WTC11 (cell line): ENCODE results near the gene ATP13A4. TPM values are rescaled to one million over a fixed set of nuclear protein-coding genes. Genes with fewer than 3 reads are reported as not detected.

Source experiments
- ATAC-seq: fragments of 200-7000 bp; cut with Tn5 transposase; 2 replicates; pipeline ENCODE4 v1.10.0; 2021; ENCODE audit warnings: mild to moderate bottlenecking, moderate library complexity
- CTCF ChIA-PET: fragments of 300-600 bp; sonication (Branson Sonifier 250); formaldehyde crosslinking; loops from one replicate; lab custom pipeline; 2021; ENCODE audit warnings: antibody characterized with exemption; lab: Charles Lee
- POLR2A ChIA-PET: fragments of 350-600 bp; sonication (Branson Sonifier 250); formaldehyde crosslinking; loops from one replicate; lab custom pipeline; 2021; ENCODE audit warnings: antibody characterized with exemption; lab: Charles Lee
- DNase-seq: peaks from one replicate; pipeline ENCODE4 v3.0.0; 2021; ENCODE audit warnings: low spot score
- H3K27ac Mint-ChIP-seq: 2 replicates; pipeline ENCODE4 v1.8.0; 2021; ENCODE audit warnings: mixed read lengths
- H3K27me3 Mint-ChIP-seq: 2 replicates; pipeline ENCODE4 v1.8.0; 2021; ENCODE audit warnings: low read depth, mild to moderate bottlenecking, moderate library complexity, mixed read lengths
- H3K36me3 Mint-ChIP-seq: 2 replicates; pipeline ENCODE4 v1.8.0; 2021; ENCODE audit warnings: mixed read lengths
- H3K4me1 Mint-ChIP-seq: 2 replicates; pipeline ENCODE4 v1.8.0; 2022; ENCODE audit warnings: mixed read lengths
- H3K4me3 Mint-ChIP-seq: 2 replicates; pipeline ENCODE4 v1.8.0; 2021; ENCODE audit warnings: mild to moderate bottlenecking, moderate library complexity, mixed read lengths
- H3K9me3 Mint-ChIP-seq: 2 replicates; pipeline ENCODE4 v1.8.0; 2021; ENCODE audit warnings: mixed read lengths
- ATF3 ChIP-seq: sonication (generic); formaldehyde crosslinking; conservative IDR thresholded peaks from 2 replicates; pipeline ENCODE4 v1.8.1; 2022; ENCODE audit warnings: mild to moderate bottlenecking, missing genetic modification reagents
- CDX4 ChIP-seq: fragments of 250-450 bp; sonication (Bioruptor Pico); IDR thresholded peaks from 2 replicates; pipeline ENCODE4 v1.9.0; 2021; ENCODE audit warnings: moderate library complexity, mild to moderate bottlenecking, inconsistent platforms, borderline replicate concordance
- CTCF ChIP-seq: fragments of 200-600 bp; IDR thresholded peaks from 2 replicates; pipeline ENCODE4 v1.8.0; 2022; ENCODE audit warnings: antibody characterized with exemption
- E2F1 ChIP-seq: sonication (generic); formaldehyde crosslinking; IDR thresholded peaks from 2 replicates; pipeline ENCODE4 v1.8.0; 2022; ENCODE audit warnings: mild to moderate bottlenecking, missing genetic modification reagents
- ELF4 ChIP-seq: sonication (generic); formaldehyde crosslinking; IDR thresholded peaks from 2 replicates; pipeline ENCODE4 v1.8.1; 2022; ENCODE audit warnings: low read depth, mild to moderate bottlenecking, moderate library complexity, missing genetic modification reagents
- FOXP1 ChIP-seq: sonication (generic); formaldehyde crosslinking; IDR thresholded peaks from 2 replicates; pipeline ENCODE4 v1.8.0; 2022; ENCODE audit warnings: missing genetic modification reagents, mild to moderate bottlenecking, moderate library complexity, borderline replicate concordance
- FOXP4 ChIP-seq: sonication (generic); formaldehyde crosslinking; IDR thresholded peaks from 2 replicates; pipeline ENCODE4 v1.8.0; 2022; ENCODE audit warnings: mild to moderate bottlenecking, missing genetic modification reagents
- GRHL2 ChIP-seq: fragments of 250-450 bp; sonication (Bioruptor Pico); IDR thresholded peaks from 2 replicates; pipeline ENCODE4 v1.8.0; 2022; ENCODE audit warnings: mild to moderate bottlenecking, moderate library complexity; ENCODE audit not compliant: insufficient replicate concordance, severe bottlenecking
- JUN ChIP-seq: sonication (generic); formaldehyde crosslinking; IDR thresholded peaks from 2 replicates; pipeline ENCODE4 v1.8.0; 2023; ENCODE audit warnings: mild to moderate bottlenecking, missing genetic modification reagents
- MAX ChIP-seq: sonication (generic); formaldehyde crosslinking; IDR thresholded peaks from 2 replicates; pipeline ENCODE4 v1.8.0; 2022; ENCODE audit warnings: mild to moderate bottlenecking, missing genetic modification reagents
- MXD4 ChIP-seq: fragments of 250-450 bp; sonication (Bioruptor Pico); IDR thresholded peaks from 2 replicates; pipeline ENCODE4 v1.8.0; 2021; ENCODE audit warnings: mild to moderate bottlenecking, moderate library complexity, borderline replicate concordance
- OVOL2 ChIP-seq: fragments of 250-450 bp; sonication (Bioruptor Pico); IDR thresholded peaks from 2 replicates; pipeline ENCODE4 v1.9.0; 2021; ENCODE audit warnings: mild to moderate bottlenecking, borderline replicate concordance
- RELA ChIP-seq: sonication (generic); formaldehyde crosslinking; IDR thresholded peaks from 2 replicates; pipeline ENCODE4 v1.8.1; 2022; ENCODE audit warnings: missing genetic modification reagents, mild to moderate bottlenecking, borderline replicate concordance
- RORB ChIP-seq: fragments of 250-450 bp; sonication (Bioruptor Pico); IDR thresholded peaks from 2 replicates; pipeline ENCODE4 v1.9.0; 2021; ENCODE audit warnings: mild to moderate bottlenecking
- ZBTB21 ChIP-seq: sonication (generic); formaldehyde crosslinking; IDR thresholded peaks from 2 replicates; pipeline ENCODE4 v1.8.1; 2023; ENCODE audit warnings: mild to moderate bottlenecking, missing genetic modification reagents, borderline replicate concordance
- ZMAT4 ChIP-seq: fragments of 250-450 bp; sonication (Bioruptor Pico); IDR thresholded peaks from 2 replicates; pipeline ENCODE4 v1.9.0; 2021; ENCODE audit warnings: mild to moderate bottlenecking
- ZNF416 ChIP-seq: fragments of 250-450 bp; sonication (Bioruptor Pico); IDR thresholded peaks from 2 replicates; pipeline ENCODE4 v1.9.0; 2021; ENCODE audit warnings: mild to moderate bottlenecking, inconsistent platforms
- ZNF425 ChIP-seq: fragments of 250-450 bp; sonication (Bioruptor Pico); conservative IDR thresholded peaks from 2 replicates; pipeline ENCODE4 v1.9.0; 2021; ENCODE audit warnings: mild to moderate bottlenecking
- ZNF512 ChIP-seq: sonication (generic); formaldehyde crosslinking; IDR thresholded peaks from 2 replicates; pipeline ENCODE4 v1.8.1; 2022; ENCODE audit warnings: missing genetic modification reagents, borderline replicate concordance
- total RNA-seq: library from RNA; stranded (reverse); gene quantifications from 3 replicates; pipeline ENCODE4 v1.2.3, GENCODE V29; 2021

ATP13A4 gene
- total RNA-seq, 1 experiment from 2014 or later = 0.20 TPM

- ATAC-seq = no peak
- POLR2A ChIA-PET = no interaction called here
- CTCF ChIA-PET = no interaction called here
These were observed 32.2 kb downstream of the ATP13A4 start for GRCh38 chr3:193522473-193522872.

GRCh38 chr3:193520738-193521137 is 34.0 kb downstream of the ATP13A4 start:
- Mint-ChIP-seq H3K27me3 (no peaks in the 10 kb centered on the region; the same call in 1 of the 2 replicates), H3K9me3 (no peaks in the 10 kb centered on the region; the same call in 1 of the 2 replicates), H3K4me1 (peaks cover 4% of the 10 kb centered on the region), H3K27ac (peak overlapping the region; percentile 78), H3K4me3 (no peak overlapping the region), H3K36me3 (no peaks in the 10 kb centered on the region)
- TF ChIP-seq CDX4 = no peak
- TF ChIP-seq MXD4 = no peak
- TF ChIP-seq E2F1 = no peak
- no peak for TF ChIP-seq RORB (CRISPR knock-in tag)
- no peak for TF ChIP-seq FOXP1 (CRISPR knock-in tag)
- TF ChIP-seq ZMAT4 (CRISPR knock-in tag) = no peak
- no peak for TF ChIP-seq GRHL2 (CRISPR knock-in tag)
- no peak for TF ChIP-seq MAX
- no peak for TF ChIP-seq OVOL2 (CRISPR knock-in tag)
- no peak for TF ChIP-seq JUN (CRISPR knock-in tag)
- no peak for TF ChIP-seq ZNF512
- TF ChIP-seq FOXP4 (CRISPR knock-in tag) = no peak
- TF ChIP-seq ZNF425 (CRISPR knock-in tag) = no peak
- no peak for TF ChIP-seq ATF3 (CRISPR knock-in tag)
- ChIA-PET CTCF (no interaction called here), POLR2A (no interaction called here)
- DNase-seq (no peak), ATAC-seq (no peak)

More at GRCh38 chr3:193522473-193522872, 32.2 kb downstream of the ATP13A4 start:
- Mint-ChIP-seq H3K36me3 (no peaks in the 10 kb centered on the region), H3K4me3 (no peak overlapping the region), H3K9me3 (peaks cover 4% of the 10 kb centered on the region; the same call in 1 of the 2 replicates), H3K4me1 (peaks cover 4% of the 10 kb centered on the region), H3K27ac (no peak overlapping the region), H3K27me3 (no peaks in the 10 kb centered on the region; the same call in 1 of the 2 replicates)
- TF ChIP-seq ZBTB21 (CRISPR knock-in tag) = no peak
- TF ChIP-seq RELA (CRISPR knock-in tag) = no peak
- TF ChIP-seq ZNF416 (CRISPR knock-in tag) = no peak
- TF ChIP-seq CTCF = no peak
- no peak for TF ChIP-seq ELF4 (CRISPR knock-in tag)
- DNase-seq = no peak
